ENCODE data around the gene RPL3.

RPL3 gene

GRCh38 chr22:39282645-39283321 lies 36.6 kb downstream of the RPL3 start:
- DNase-seq (ENCODE audit: low read depth): no peak

GRCh38 chr22:39281126-39281525 lies 38.3 kb downstream of the RPL3 start:
- no peak for DNase-seq (ENCODE audit: low read depth)

GRCh38 chr22:39280250-39280649 lies 39.2 kb downstream of the RPL3 start:
- DNase-seq (ENCODE audit: low read depth): no peak

- DNase-seq (ENCODE audit: low read depth): no peak
These were observed 40.1 kb downstream of the RPL3 start for GRCh38 chr22:39279170-39279850.

GRCh38 chr22:39278040-39278439 lies 41.4 kb downstream of the RPL3 start:
- no peak for DNase-seq (ENCODE audit: low read depth)

GRCh38 chr22:39277142-39277607 lies 42.2 kb downstream of the RPL3 start:
- no peak for DNase-seq (ENCODE audit: low read depth)

GRCh38 chr22:39276440-39277141 lies 42.8 kb downstream of the RPL3 start:
- no peak for DNase-seq (ENCODE audit: low read depth)

- no peak for DNase-seq (ENCODE audit: low read depth)
These were observed 43.5 kb downstream of the RPL3 start for GRCh38 chr22:39275814-39276439.

- no peak for DNase-seq (ENCODE audit: low read depth)
These were observed 45.2 kb downstream of the RPL3 start for GRCh38 chr22:39273950-39274887.

- no peak for DNase-seq (ENCODE audit: low read depth)
These were observed 48.6 kb downstream of the RPL3 start for GRCh38 chr22:39270792-39271191.

- DNase-seq (ENCODE audit: low read depth): no peak
These were observed 49.1 kb downstream of the RPL3 start for GRCh38 chr22:39270280-39270679.

- DNase-seq (ENCODE audit: low read depth): no peak
These were observed 50.2 kb downstream of the RPL3 start for GRCh38 chr22:39269095-39269790.

- no peak for DNase-seq (ENCODE audit: low read depth)
These were observed 50.8 kb downstream of the RPL3 start for GRCh38 chr22:39268645-39269044.

- DNase-seq (ENCODE audit: low read depth): no peak
These were observed 51.4 kb downstream of the RPL3 start for GRCh38 chr22:39267974-39268373.

- no peak for DNase-seq (ENCODE audit: low read depth)
These were observed 52.9 kb downstream of the RPL3 start for GRCh38 chr22:39266398-39267030.

- DNase-seq (ENCODE audit: low read depth): no peak
These were observed 54.1 kb downstream of the RPL3 start for GRCh38 chr22:39265143-39265886.

- DNase-seq (ENCODE audit: low read depth): no peak
These were observed 54.9 kb downstream of the RPL3 start for GRCh38 chr22:39264349-39265038.

GRCh38 chr22:39263626-39264348 lies 55.6 kb downstream of the RPL3 start:
- DNase-seq (ENCODE audit: low read depth): no peak
